HG03108 (cell line): ENCODE data around the gene BIRC5.

Experiments used
- ATAC-seq: cut with Tn5 transposase; IDR thresholded peaks from one replicate; pipeline ENCODE4 v1.9.1; 2021; ENCODE audit warnings: moderate library complexity; ENCODE audit not compliant: unreplicated experiment

Gene BIRC5

GRCh38 chr17:78183916-78184315 is 30.1 kb upstream of the BIRC5 start:
- no peak for ATAC-seq

GRCh38 chr17:78184351-78184750 is 29.7 kb upstream of the BIRC5 start:
- ATAC-seq: no peak

- ATAC-seq: no peak
Observed at GRCh38 chr17:78184868-78185267, 29.2 kb upstream of the BIRC5 start.

DNA sequence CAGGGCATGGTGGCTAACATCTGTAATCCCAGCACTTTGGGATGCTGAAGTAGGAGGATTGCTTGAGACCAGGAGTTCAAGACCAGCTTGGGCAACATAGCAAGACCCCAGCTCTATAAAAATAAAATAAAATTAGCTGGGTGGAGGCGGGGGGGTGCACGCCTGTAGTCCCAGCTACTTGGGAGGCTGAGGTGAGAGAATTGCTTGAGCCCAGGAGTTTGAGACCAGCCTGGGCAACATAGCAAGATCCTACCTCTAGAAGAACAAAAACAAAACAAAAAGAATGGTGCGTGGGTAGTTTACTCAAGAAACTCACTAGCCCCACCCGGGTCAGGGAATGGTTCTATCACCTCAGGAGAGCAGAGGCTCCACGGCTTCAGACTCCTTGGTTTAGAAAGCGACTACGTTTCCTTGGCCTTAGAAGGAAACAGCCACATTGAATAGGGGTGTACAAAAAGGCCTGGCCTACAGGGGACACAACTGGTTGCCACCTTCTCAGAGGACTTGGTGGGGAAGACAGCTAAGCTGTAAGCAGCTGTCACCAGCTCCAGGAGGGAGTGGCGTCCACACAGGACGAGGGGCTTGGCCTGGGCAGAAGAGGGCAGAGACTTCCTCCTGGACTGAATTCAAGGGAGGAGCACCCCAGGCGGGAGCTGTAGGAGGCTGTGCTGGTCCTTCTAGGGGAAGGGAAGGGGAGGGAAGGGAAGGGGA is 27.9 kb upstream of the BIRC5 start:
- no peak for ATAC-seq

DNA sequence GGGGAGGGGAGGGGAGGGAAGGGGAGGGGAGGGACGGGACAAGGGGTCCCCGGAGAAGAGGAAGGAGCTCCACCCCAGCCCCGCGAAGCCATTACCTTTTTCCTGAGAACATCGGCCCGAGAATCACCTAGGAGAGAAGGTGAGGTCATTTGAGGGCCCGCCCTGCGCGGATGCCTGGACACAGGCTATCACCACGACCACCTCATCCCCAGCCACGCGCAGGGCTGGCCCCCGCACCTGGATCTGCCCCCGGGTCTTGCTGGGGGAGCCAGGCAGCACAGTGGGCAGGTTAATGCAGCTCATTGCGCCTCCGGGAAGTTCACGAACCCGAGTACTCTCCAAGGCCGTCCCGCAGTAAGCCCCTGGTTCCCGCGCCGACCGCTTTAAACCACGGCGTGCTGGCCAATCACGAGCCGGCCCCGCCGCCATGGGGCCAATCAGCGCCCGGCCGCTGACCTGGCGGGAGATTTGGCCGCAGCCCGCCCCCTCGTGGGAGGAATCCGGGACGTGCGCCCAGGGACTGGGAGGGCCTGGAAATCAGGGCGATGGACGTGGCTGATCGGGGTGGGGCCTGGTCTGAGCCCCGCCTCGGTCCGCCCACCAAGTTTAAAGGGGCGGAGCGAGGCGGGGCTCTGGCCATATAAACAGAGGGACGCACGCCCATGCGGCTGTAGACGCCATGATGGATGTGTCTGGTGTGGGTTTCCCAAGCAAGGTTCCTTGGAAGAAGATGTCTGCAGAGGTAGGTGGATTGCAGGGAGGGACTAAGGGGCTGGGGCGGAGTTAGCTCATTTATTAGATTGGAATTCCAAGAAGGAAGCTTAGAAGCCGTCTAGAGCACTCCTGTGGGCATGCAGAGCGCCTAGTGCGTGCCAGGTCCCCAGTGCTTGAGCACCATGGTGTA is 27.1 kb upstream of the BIRC5 start, which contains the start of the genes AFMID and TK1:
Gene AFMID (plus strand): TSS at position 671 of the 904 bp plus-strand sequence. CDS start 9 bp downstream, at position 680.
Gene TK1 (minus strand): TSS at position 361 of the 904 bp plus-strand sequence. CDS start 58 bp downstream, at position 303.
- ATAC-seq: peak; percentile 89

DNA sequence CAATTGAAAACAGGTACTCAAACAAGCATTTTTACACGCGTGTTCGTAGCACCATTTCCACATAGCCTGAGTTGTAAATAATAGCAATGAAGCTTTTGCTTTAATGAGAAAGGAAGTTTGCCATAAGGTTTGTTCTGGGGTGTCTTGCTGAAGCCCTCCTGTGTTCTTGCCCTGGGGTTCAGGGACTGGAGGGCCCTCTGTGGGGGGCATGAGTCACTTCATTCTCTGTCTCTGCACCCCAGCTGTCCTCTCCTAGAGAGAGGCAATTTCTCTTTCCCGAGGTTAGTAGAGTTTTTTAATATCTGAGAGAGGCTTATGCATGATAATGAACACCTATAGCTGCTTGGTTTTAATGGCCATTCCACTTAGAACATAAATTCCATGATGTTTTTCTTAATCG is 17.3 kb upstream of the BIRC5 start:
- ATAC-seq: no peak

- no peak for ATAC-seq
Observed at GRCh38 chr17:78197147-78197832, 16.8 kb upstream of the BIRC5 start.

- ATAC-seq: no peak
Observed at GRCh38 chr17:78200451-78200850, 13.6 kb upstream of the BIRC5 start.

- no peak for ATAC-seq
Observed at GRCh38 chr17:78202666-78203065, 11.4 kb upstream of the BIRC5 start.

GRCh38 chr17:78204387-78205123 is 9.5 kb upstream of the BIRC5 start:
- ATAC-seq: no peak

- ATAC-seq: no peak
Observed at GRCh38 chr17:78205124-78205775, 8.8 kb upstream of the BIRC5 start.

GRCh38 chr17:78206298-78206697 is 7.8 kb upstream of the BIRC5 start:
- no peak for ATAC-seq

DNA sequence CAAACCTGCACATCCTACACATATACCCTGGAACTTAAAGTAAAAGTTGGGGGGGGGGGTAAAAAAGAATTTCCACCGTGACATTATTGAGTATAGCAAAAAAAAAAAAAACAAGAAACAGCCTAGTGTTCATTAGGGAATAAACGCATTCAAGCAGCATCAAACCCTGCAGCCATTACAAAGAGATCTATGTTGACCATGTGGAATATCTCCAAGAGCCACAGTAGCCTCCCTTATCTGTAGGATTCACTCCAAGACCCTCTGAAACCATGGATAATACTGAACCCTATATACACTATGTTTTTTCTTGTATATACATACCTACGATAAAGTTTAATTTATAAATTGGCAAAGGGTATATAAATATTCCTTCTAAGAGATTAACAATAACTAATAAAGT is 5.6 kb upstream of the BIRC5 start:
- no peak for ATAC-seq

GRCh38 chr17:78210111-78210510 is 3.9 kb upstream of the BIRC5 start:
- no peak for ATAC-seq

GRCh38 chr17:78211032-78211431 is 3.0 kb upstream of the BIRC5 start:
- no peak for ATAC-seq

DNA sequence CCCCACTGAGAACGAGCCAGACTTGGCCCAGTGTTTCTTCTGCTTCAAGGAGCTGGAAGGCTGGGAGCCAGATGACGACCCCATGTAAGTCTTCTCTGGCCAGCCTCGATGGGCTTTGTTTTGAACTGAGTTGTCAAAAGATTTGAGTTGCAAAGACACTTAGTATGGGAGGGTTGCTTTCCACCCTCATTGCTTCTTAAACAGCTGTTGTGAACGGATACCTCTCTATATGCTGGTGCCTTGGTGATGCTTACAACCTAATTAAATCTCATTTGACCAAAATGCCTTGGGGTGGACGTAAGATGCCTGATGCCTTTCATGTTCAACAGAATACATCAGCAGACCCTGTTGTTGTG is 631 bp downstream of the BIRC5 start:
- ATAC-seq: no peak

DNA sequence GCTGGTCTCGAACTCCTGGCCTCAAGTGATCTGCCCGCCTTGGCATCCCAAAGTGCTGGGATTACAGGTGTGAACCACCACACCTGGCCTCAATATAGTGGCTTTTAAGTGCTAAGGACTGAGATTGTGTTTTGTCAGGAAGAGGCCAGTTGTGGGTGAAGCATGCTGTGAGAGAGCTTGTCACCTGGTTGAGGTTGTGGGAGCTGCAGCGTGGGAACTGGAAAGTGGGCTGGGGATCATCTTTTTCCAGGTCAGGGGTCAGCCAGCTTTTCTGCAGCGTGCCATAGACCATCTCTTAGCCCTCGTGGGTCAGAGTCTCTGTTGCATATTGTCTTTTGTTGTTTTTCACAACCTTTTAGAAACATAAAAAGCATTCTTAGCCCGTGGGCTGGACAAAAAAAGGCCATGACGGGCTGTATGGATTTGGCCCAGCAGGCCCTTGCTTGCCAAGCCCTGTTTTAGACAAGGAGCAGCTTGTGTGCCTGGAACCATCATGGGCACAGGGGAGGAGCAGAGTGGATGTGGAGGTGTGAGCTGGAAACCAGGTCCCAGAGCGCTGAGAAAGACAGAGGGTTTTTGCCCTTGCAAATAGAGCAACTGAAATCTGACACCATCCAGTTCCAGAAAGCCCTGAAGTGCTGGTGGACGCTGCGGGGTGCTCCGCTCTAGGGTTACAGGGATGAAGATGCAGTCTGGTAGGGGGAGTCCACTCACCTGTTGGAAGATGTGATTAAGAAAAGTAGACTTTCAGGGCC is 5.5 kb downstream of the BIRC5 start:
- no peak for ATAC-seq

- no peak for ATAC-seq
Observed at GRCh38 chr17:78223061-78223460, 9.0 kb downstream of the BIRC5 start.

DNA sequence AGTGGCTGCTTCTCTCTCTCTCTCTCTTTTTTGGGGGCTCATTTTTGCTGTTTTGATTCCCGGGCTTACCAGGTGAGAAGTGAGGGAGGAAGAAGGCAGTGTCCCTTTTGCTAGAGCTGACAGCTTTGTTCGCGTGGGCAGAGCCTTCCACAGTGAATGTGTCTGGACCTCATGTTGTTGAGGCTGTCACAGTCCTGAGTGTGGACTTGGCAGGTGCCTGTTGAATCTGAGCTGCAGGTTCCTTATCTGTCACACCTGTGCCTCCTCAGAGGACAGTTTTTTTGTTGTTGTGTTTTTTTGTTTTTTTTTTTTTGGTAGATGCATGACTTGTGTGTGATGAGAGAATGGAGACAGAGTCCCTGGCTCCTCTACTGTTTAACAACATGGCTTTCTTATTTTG is 9.7 kb downstream of the BIRC5 start:
- ATAC-seq: no peak
